Gastroesophageal sphincter (tissue), 3 donors: ENCODE results near the gene SNX3.

Source experiments
- POLR2AphosphoS5 ChIP-seq: sonication (generic); formaldehyde crosslinking; IDR thresholded peaks from one replicate; pipeline ENCODE4 v1.6.1; 2017; ENCODE audit warnings: antibody characterized with exemption
- TF ChIP-seq, protein P1 (sequence below), 4 experiments: fragments of 200-600 bp in 2 of 4; fragments of 450-650 bp in 2 of 4; sonication (generic) in 1 of 4; IDR thresholded peaks; one replicate each; pipeline ENCODE4 v1.5.1; 2017 to 2019; ENCODE audit warnings: antibody characterized with exemption in 4 of 4, mild to moderate bottlenecking in 2 of 4, moderate library complexity in 2 of 4

DNA sequence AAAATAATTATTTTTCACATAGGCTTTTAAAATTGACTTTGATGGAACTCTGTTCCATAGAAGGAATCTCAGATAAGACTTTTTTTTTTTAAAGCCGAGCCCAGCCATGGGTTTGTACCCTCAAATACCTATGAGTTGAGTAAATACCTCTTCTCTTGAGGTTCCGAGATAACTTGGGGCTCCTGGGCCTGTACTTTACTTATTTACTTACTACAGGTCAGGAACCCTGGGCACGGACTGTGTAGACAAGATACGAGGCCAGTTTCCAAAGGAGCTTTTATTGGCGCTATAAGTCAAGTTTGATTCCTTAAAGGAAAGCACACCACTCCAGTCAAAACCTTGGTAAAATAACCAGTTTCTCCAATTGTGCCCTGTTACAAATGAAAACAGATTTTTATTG lies 41.5 kb upstream of the SNX3 start:
- TF ChIP-seq POLR2AphosphoS5: no peak
- TF ChIP-seq, protein P1, sequence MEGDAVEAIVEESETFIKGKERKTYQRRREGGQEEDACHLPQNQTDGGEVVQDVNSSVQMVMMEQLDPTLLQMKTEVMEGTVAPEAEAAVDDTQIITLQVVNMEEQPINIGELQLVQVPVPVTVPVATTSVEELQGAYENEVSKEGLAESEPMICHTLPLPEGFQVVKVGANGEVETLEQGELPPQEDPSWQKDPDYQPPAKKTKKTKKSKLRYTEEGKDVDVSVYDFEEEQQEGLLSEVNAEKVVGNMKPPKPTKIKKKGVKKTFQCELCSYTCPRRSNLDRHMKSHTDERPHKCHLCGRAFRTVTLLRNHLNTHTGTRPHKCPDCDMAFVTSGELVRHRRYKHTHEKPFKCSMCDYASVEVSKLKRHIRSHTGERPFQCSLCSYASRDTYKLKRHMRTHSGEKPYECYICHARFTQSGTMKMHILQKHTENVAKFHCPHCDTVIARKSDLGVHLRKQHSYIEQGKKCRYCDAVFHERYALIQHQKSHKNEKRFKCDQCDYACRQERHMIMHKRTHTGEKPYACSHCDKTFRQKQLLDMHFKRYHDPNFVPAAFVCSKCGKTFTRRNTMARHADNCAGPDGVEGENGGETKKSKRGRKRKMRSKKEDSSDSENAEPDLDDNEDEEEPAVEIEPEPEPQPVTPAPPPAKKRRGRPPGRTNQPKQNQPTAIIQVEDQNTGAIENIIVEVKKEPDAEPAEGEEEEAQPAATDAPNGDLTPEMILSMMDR (IDR thresholded peaks at IDR 0.05): no peak
